Testis (tissue), 3 donors: ENCODE results near the gene CCNO. TPM values are rescaled to one million over a fixed set of nuclear protein-coding genes. Genes with fewer than 3 reads are reported as not detected.

Experiments
- DNase-seq: peaks from one replicate; pipeline ENCODE4 v3.0.0-alpha.2; 2019
- H3K27ac ChIP-seq, 2 donors: fragments of 200-600 bp; sonication (generic); one replicate each; pipeline ENCODE4 v1.5.1; 2019
- H3K27me3 ChIP-seq: fragments of 200-600 bp; sonication (generic); one replicate; pipeline ENCODE4 v1.5.1; 2019
- H3K36me3 ChIP-seq: fragments of 200-600 bp; sonication (generic); one replicate; pipeline ENCODE4 v1.5.1; 2017; ENCODE audit warnings: low read depth; ENCODE audit errors: missing control alignments
- H3K4me1 ChIP-seq: fragments of 200-600 bp; sonication (generic); one replicate; pipeline ENCODE4 v1.5.1; 2019
- H3K4me3 ChIP-seq, 2 donors: fragments of 200-600 bp; sonication (generic); one replicate each; pipeline ENCODE4 v1.5.1; 2017 to 2019
- H3K9me3 ChIP-seq: fragments of 200-600 bp; sonication (generic); one replicate; pipeline ENCODE4 v1.5.1; 2017
- CTCF ChIP-seq, 3 experiments: fragments of 450-650 bp in 2 of 3; fragments of 200-600 bp in 1 of 3; sonication (generic) in 1 of 3; IDR thresholded peaks; one replicate each; pipeline ENCODE4 v1.5.1; 2016 to 2019; ENCODE audit warnings: antibody characterized with exemption in 3 of 3, mild to moderate bottlenecking in 2 of 3, moderate library complexity in 1 of 3
- POLR2A ChIP-seq: fragments of 450-650 bp; IDR thresholded peaks from one replicate; pipeline ENCODE4 v1.6.1; 2017; ENCODE audit warnings: antibody characterized with exemption, mild to moderate bottlenecking, moderate library complexity
- WGBS, 2 donors: methylation state at CpG; one replicate each; pipeline ENCODE4 v1.1.5; 2018; 5-methylcytosine and 5-hydroxymethylcytosine counted together
- intact Hi-C: fragments of 100-400 bp; cut with DNase I; formaldehyde crosslinking; loops from one replicate; pipeline ENCODE4 v1.15.1; 2023; ENCODE audit warnings: low total_unique reads
- polyA plus RNA-seq: library from polyadenylated mRNA; stranded (reverse); fragments of 350-450 nt; fragmentation: Illumina TruSeq; extraction: RNeasy Lipid Tissue Mini Kit (QIAGEN cat#74804); gene quantifications from one replicate; pipeline ENCODE4 v1.2.3, GENCODE V29; 2014; ENCODE audit warnings: low read depth, low replicate concordance; ENCODE audit not compliant: insufficient read depth
- total RNA-seq, 2 donors: library from RNA; depleted of rRNA; stranded (reverse); fragments of >200 nt; gene quantifications; one replicate each; pipeline ENCODE4 v1.2.3, GENCODE V29; 2016

Gene CCNO
- total and polyA plus RNA-seq, 3 donors from 2014 or later = 13.8 to 19.9 (median 14.4) TPM

- Histone ChIP-seq H3K36me3 (no peaks in the 10 kb centered on the region), H3K9me3 (no peaks in the 10 kb centered on the region), H3K27me3 (no peaks in the 10 kb centered on the region), H3K27ac (no peak overlapping the region), H3K4me3 (no peak overlapping the region), H3K4me1 (no peaks in the 10 kb centered on the region)
- WGBS, 2 donors = 87 to 90% methylated on average over 4 of the region's 4 CpGs
- TF ChIP-seq POLR2A (no peak), CTCF (IDR thresholded peaks at IDR 0.05) (no peak)
- intact Hi-C loops = no loop called here
- no peak for DNase-seq
Observed at GRCh38 chr5:55254802-55255201, 21.4 kb upstream of the CCNO start.

- no peaks in the 10 kb centered on the region for H3K27me3 ChIP-seq
- no peak overlapping the region for H3K4me3 ChIP-seq
- H3K9me3 ChIP-seq = no peaks in the 10 kb centered on the region
- intact Hi-C loops = no loop called here
- 82 to 88% methylated on average over 1 of the region's 1 CpG for WGBS, 2 donors
- DNase-seq = no peak
- H3K36me3 ChIP-seq = no peaks in the 10 kb centered on the region
- H3K4me1 ChIP-seq = no peaks in the 10 kb centered on the region
- H3K27ac ChIP-seq = no peak overlapping the region
- TF ChIP-seq POLR2A (no peak), CTCF (IDR thresholded peaks at IDR 0.05) (no peak)
Observed at GRCh38 chr5:55250064-55250463, 16.7 kb upstream of the CCNO start.

DNA sequence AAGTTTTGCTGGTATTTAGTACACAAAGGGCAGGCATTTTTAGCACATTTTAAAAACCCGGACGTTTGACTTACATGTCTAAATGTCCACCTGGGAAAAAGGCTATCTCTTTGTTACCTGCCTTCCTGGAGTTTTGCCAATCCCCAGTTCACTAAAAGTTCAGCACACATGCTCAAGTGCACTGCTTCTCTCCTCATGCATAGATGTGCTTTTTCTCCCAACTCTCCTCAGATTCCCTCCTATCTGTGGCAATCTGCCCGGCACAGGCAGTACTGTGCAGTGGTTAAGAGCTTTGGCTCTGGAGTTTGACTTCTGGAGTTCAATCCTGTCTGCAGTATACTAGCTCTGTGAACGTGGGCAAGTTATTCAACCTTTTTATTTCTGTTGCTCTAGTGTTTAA lies 8.3 kb upstream of the CCNO start:
- Histone ChIP-seq H3K27ac (no peak overlapping the region), H3K27me3 (no peaks in the 10 kb centered on the region), H3K4me1 (no peaks in the 10 kb centered on the region), H3K9me3 (no peaks in the 10 kb centered on the region), H3K36me3 (no peaks in the 10 kb centered on the region), H3K4me3 (no peak overlapping the region)
- WGBS, 2 donors = 61 to 67% methylated on average over 4 of the region's 4 CpGs
- TF ChIP-seq CTCF (IDR thresholded peaks at IDR 0.05) = no peak
- TF ChIP-seq POLR2A = no peak
- no peak for DNase-seq
- intact Hi-C loops = no loop called here

- Histone ChIP-seq H3K9me3 (no peaks in the 10 kb centered on the region), H3K27me3 (no peaks in the 10 kb centered on the region), H3K27ac (no peak overlapping the region), H3K4me1 (peaks cover 16% of the 10 kb centered on the region), H3K4me3 (no peak overlapping the region), H3K36me3 (no peaks in the 10 kb centered on the region)
- TF ChIP-seq CTCF (IDR thresholded peaks at IDR 0.05) = no peak
- intact Hi-C loops = no loop called here
- WGBS, 2 donors = 78 to 83% methylated on average over 10 of the region's 10 CpGs
- DNase-seq = no peak
Observed at GRCh38 chr5:55236800-55237199, 3.4 kb upstream of the CCNO start.

DNA sequence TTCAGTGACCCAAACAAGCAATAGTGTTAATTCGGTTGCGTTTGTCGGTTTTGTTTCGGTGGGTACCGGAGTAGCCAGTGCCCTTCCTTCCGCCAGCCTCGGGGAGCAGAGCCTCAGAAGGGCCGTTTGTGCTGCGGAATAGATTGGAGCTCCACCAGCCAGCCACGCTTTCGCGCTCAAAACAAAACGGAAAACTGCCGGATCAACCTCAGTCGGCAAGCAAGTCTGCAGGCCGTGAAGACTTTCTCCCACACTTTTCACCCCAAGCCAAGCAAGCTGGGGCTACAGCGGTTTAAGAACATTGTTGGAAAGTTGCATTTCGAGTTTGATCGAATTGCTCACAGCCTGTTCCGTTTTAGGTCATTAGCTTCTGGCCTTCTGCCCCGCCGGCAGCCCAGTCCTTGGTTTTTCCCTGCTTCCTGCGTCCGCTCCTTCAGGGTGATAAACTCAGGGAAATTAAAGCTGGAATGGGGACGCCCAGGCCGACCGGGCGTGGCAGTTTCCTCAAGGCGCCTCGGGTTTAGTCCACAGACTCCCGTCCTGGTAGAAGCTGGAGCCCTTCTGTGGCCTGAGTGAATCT lies 803 bp upstream of the CCNO start:
- intact Hi-C loops = no loop called here
- H3K27ac ChIP-seq = no peak overlapping the region
- H3K9me3 ChIP-seq = no peaks in the 10 kb centered on the region
- H3K4me1 ChIP-seq = peaks cover 22% of the 10 kb centered on the region
- WGBS, 2 donors = 1 to 3% methylated on average over 23 to 31 of the region's 31 CpGs
- peak; percentile 30 for DNase-seq
- TF ChIP-seq CTCF (IDR thresholded peaks at IDR 0.05) (no peak), POLR2A (no peak)
- H3K36me3 ChIP-seq = no peaks in the 10 kb centered on the region
- peak overlapping the region; percentile 57 to 61 for H3K4me3 ChIP-seq
- no peaks in the 10 kb centered on the region for H3K27me3 ChIP-seq
